ENCODE data around the gene NAMPT.
A peak's percentile ranks its signal among the peaks of the same experiment; 100 is the strongest.

NAMPT gene

DNA sequence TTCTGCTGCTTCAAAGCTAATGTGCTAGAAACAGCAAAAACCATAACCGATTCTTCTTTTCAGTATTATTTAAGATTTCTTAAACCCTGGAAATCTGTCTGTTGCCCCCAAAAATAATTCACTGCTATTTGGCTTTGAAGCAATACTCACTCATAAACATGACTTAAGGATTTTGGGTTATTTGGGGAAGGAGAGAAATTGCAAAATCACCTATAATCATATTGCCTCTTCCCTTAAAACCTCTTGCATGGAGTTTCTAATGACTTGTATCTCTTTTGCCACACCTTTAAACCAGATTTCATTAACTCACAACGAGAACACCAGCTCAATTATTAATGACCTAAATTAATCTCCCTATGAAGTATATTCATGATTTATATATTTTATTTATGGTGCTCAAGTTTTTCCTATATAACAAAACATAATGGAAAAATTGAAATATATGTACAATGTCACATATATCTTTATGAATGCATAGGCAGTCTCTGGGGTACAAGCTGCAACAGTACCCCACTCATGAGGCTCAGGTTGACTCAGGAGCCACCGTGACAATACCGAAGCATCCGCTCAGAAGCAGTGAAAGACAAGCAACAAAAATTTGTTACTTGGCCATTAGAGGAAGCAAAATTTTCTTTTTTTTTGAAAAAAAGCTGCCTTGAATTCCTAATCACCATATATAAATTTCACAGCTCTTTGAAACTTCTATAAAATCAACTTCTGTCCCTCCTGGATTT, 3.0 kb downstream of the NAMPT start:
- Histone ChIP-seq H3K36me3 (ENCODE audit: insufficient read depth, low read length) (no peaks in the 10 kb centered on the region), H3K27me3 (ENCODE audit: insufficient read depth, low read length, poor library complexity, severe bottlenecking) (no peaks in the 10 kb centered on the region), H3K4me2 (ENCODE audit: low read depth, low read length, poor library complexity, severe bottlenecking) (peak overlapping the region; percentile 84), H3K79me2 (ENCODE audit: insufficient read depth, low read length) (peaks cover 70% of the 10 kb centered on the region), H3K9me2 (replicated peaks; ENCODE audit: low read depth, low read length) (no peaks in the 10 kb centered on the region), H2AFZ (ENCODE audit: low read length) (no peak overlapping the region), H3K9ac (ENCODE audit: low read depth, low read length, poor library complexity, severe bottlenecking) (no peak overlapping the region), H3F3A (ENCODE audit: low read depth) (no peaks in the 10 kb centered on the region), H3K4me1 (ENCODE audit: insufficient read depth, low read length, poor library complexity, severe bottlenecking) (peaks cover 65% of the 10 kb centered on the region), H4K20me1 (ENCODE audit: insufficient read depth, low read length, poor library complexity, severe bottlenecking) (peaks cover 58% of the 10 kb centered on the region), H3K9me3 (ENCODE audit: insufficient read depth, low read depth, low read length) (no peaks in the 10 kb centered on the region), H3K4me3 (ENCODE audit: low read length, poor library complexity, severe bottlenecking) (peak overlapping the region; percentile 97)
- no peak for TF ChIP-seq EZH2phosphoT487 (IDR thresholded peaks at IDR 0.05; ENCODE audit: borderline replicate concordance)
- TF ChIP-seq, protein P1, sequence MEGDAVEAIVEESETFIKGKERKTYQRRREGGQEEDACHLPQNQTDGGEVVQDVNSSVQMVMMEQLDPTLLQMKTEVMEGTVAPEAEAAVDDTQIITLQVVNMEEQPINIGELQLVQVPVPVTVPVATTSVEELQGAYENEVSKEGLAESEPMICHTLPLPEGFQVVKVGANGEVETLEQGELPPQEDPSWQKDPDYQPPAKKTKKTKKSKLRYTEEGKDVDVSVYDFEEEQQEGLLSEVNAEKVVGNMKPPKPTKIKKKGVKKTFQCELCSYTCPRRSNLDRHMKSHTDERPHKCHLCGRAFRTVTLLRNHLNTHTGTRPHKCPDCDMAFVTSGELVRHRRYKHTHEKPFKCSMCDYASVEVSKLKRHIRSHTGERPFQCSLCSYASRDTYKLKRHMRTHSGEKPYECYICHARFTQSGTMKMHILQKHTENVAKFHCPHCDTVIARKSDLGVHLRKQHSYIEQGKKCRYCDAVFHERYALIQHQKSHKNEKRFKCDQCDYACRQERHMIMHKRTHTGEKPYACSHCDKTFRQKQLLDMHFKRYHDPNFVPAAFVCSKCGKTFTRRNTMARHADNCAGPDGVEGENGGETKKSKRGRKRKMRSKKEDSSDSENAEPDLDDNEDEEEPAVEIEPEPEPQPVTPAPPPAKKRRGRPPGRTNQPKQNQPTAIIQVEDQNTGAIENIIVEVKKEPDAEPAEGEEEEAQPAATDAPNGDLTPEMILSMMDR (conservative IDR thresholded peaks at IDR 0.05; ENCODE audit: low read length) = no peak

DNA sequence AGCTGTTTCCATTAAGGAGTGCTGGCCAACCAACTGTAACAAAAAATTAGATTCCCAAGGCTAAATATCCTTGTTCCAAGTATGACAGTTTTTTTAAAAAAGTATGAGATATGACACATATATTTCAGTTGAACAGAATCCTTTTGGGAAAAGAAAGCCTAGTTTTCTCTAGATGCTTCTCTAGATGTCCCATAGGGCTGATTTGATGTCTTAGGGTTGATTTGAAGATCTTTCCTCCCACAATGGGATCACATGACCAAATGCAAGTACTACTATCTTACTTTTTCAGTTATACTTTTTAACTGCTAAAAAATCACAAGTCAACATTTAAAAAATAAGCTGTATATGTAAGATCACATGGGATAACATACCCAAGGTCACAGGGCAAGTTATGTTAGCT, 3.7 kb downstream of the NAMPT start:
- H3K79me2 ChIP-seq (ENCODE audit: insufficient read depth, low read length) = peaks cover 73% of the 10 kb centered on the region
- no peaks in the 10 kb centered on the region for H3K27me3 ChIP-seq (ENCODE audit: insufficient read depth, low read length, poor library complexity, severe bottlenecking)
- H3K9me2 ChIP-seq (replicated peaks; ENCODE audit: low read depth, low read length) = no peaks in the 10 kb centered on the region
- no peak overlapping the region for H3K9ac ChIP-seq (ENCODE audit: low read depth, low read length, poor library complexity, severe bottlenecking)
- no peaks in the 10 kb centered on the region for H3K9me3 ChIP-seq (ENCODE audit: insufficient read depth, low read depth, low read length)
- peaks cover 2% of the 10 kb centered on the region; the same call in 1 of the 2 replicates for H3K36me3 ChIP-seq (ENCODE audit: insufficient read depth, low read length)
- peak overlapping the region; percentile 97 for H3K4me3 ChIP-seq (ENCODE audit: low read length, poor library complexity, severe bottlenecking)
- H2AFZ ChIP-seq (ENCODE audit: low read length) = no peak overlapping the region
- peak overlapping the region; percentile 84 for H3K4me2 ChIP-seq (ENCODE audit: low read depth, low read length, poor library complexity, severe bottlenecking)
- H3K4me1 ChIP-seq (ENCODE audit: insufficient read depth, low read length, poor library complexity, severe bottlenecking) = peaks cover 65% of the 10 kb centered on the region
- TF ChIP-seq EZH2phosphoT487 (IDR thresholded peaks at IDR 0.05; ENCODE audit: borderline replicate concordance) = no peak
- TF ChIP-seq, protein P1 (conservative IDR thresholded peaks at IDR 0.05; ENCODE audit: low read length) = no peak
- H3F3A ChIP-seq (ENCODE audit: low read depth) = no peaks in the 10 kb centered on the region
- H4K20me1 ChIP-seq (ENCODE audit: insufficient read depth, low read length, poor library complexity, severe bottlenecking) = peaks cover 58% of the 10 kb centered on the region

DNA sequence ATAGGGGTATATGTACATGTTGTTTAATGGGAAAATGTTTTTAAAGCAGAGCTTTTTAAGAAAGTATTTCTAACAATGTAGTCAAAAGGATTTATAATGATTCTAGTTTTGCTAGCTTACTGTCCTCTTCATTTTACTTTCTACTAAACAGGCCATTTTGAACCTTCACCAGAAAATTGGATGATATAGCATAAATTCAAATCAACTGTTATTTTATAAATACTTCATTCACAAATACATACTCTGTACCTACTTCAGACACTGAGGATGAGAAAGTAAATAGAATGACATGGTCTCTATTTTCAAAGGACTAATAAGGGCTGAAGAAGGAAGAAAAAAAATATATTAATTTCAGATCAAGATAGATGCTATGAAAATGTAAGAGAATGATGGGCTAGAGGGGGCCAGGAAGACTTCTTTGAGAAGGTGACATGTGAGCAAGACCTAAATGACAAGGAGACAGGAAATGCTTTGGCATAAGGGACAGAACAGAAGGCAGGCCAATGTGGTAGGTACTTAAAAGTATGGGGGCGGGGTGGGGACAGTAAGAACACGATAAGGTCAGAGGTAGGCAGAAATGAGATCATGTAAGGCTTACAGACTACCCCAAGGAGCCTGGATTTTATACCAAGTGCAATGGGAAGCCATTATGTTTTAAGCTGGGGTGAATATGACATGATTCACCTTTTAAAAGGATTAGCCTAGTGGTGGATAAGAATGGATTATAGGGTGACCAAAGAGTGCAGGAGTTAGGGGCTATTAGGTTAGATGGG, 5.2 kb downstream of the NAMPT start:
- H3K36me3 ChIP-seq (ENCODE audit: insufficient read depth, low read length) = peaks cover 11% of the 10 kb centered on the region; the same call in 1 of the 2 replicates
- peak overlapping the region; percentile 23 for H3K4me3 ChIP-seq (ENCODE audit: low read length, poor library complexity, severe bottlenecking)
- H3K4me1 ChIP-seq (ENCODE audit: insufficient read depth, low read length, poor library complexity, severe bottlenecking) = peaks cover 57% of the 10 kb centered on the region
- H4K20me1 ChIP-seq (ENCODE audit: insufficient read depth, low read length, poor library complexity, severe bottlenecking) = peaks cover 58% of the 10 kb centered on the region
- H3K9me3 ChIP-seq (ENCODE audit: insufficient read depth, low read depth, low read length) = no peaks in the 10 kb centered on the region
- TF ChIP-seq EZH2phosphoT487 (IDR thresholded peaks at IDR 0.05; ENCODE audit: borderline replicate concordance) = no peak
- TF ChIP-seq, protein P1 (conservative IDR thresholded peaks at IDR 0.05; ENCODE audit: low read length) = no peak
- H3K9me2 ChIP-seq (replicated peaks; ENCODE audit: low read depth, low read length) = no peaks in the 10 kb centered on the region
- peaks cover 78% of the 10 kb centered on the region for H3K79me2 ChIP-seq (ENCODE audit: insufficient read depth, low read length)
- peak overlapping the region; percentile 50 for H3K4me2 ChIP-seq (ENCODE audit: low read depth, low read length, poor library complexity, severe bottlenecking)
- no peak overlapping the region for H3K9ac ChIP-seq (ENCODE audit: low read depth, low read length, poor library complexity, severe bottlenecking)
- H2AFZ ChIP-seq (ENCODE audit: low read length) = no peak overlapping the region
- H3K27me3 ChIP-seq (ENCODE audit: insufficient read depth, low read length, poor library complexity, severe bottlenecking) = no peaks in the 10 kb centered on the region
- no peaks in the 10 kb centered on the region for H3F3A ChIP-seq (ENCODE audit: low read depth)
